HTR-8/SVneo (cell line): ENCODE data around the gene FGD4.
"Not testable (repeated sequence)": the region's sequence is repeated elsewhere in the genome, so short reads cannot be mapped to it uniquely, and the experiment has no call there.

ENCODE experiments used
- DNase-seq: peaks from one replicate; pipeline ENCODE4 v3.0.0; 2011; ENCODE audit warnings: low spot score, mixed read lengths; ENCODE audit not compliant: insufficient read length
- FAIRE-seq: peaks from 2 replicates; lab custom pipeline; 2011; peaks lifted over from hg19 to GRCh38; lab: Jason Lieb, UNC

FGD4 gene

GRCh38 chr12:32545413-32545980 lies 146.1 kb downstream of the FGD4 start:
- DNase-seq (no peak), FAIRE-seq (no peak)

- FAIRE-seq (no peak), DNase-seq (no peak)
Observed at GRCh38 chr12:32546272-32546671, 146.9 kb downstream of the FGD4 start.

- no peak for DNase-seq
- FAIRE-seq, result no peak
Observed at GRCh38 chr12:32548691-32549281, 149.4 kb downstream of the FGD4 start.

- DNase-seq, result no peak
Observed at GRCh38 chr12:32549675-32550079, 150.3 kb downstream of the FGD4 start.

GRCh38 chr12:32551058-32551457 lies 151.7 kb downstream of the FGD4 start:
- no peak for FAIRE-seq
- DNase-seq, result no peak

More at GRCh38 chr12:32549675-32550079, 150.3 kb downstream of the FGD4 start:
- FAIRE-seq, result no peak

GRCh38 chr12:32558903-32559302 lies 159.5 kb downstream of the FGD4 start:
- no peak for FAIRE-seq
- no peak for DNase-seq

- DNase-seq (no peak), FAIRE-seq (no peak)
Observed at GRCh38 chr12:32559434-32559833, 160.1 kb downstream of the FGD4 start.

GRCh38 chr12:32560520-32560919 lies 161.2 kb downstream of the FGD4 start:
- no peak for FAIRE-seq
- no peak for DNase-seq

GRCh38 chr12:32561931-32562341 lies 162.6 kb downstream of the FGD4 start:
- no peak for FAIRE-seq
- no peak for DNase-seq

- not testable (repeated sequence) for FAIRE-seq
Observed at GRCh38 chr12:32562413-32562812, 163.1 kb downstream of the FGD4 start.

GRCh38 chr12:32566663-32567295 lies 167.4 kb downstream of the FGD4 start:
- FAIRE-seq (no peak), DNase-seq (no peak)

More at GRCh38 chr12:32562413-32562812, 163.1 kb downstream of the FGD4 start:
- DNase-seq, result not testable (repeated sequence)

- DNase-seq (no peak), FAIRE-seq (no peak)
Observed at GRCh38 chr12:32567296-32567674, 167.9 kb downstream of the FGD4 start.

GRCh38 chr12:32568228-32568627 lies 168.9 kb downstream of the FGD4 start:
- no peak for FAIRE-seq
- peak; percentile 20 for DNase-seq

- FAIRE-seq (no peak), DNase-seq (no peak)
Observed at GRCh38 chr12:32569259-32569658, 169.9 kb downstream of the FGD4 start.

- DNase-seq (no peak), FAIRE-seq (no peak)
Observed at GRCh38 chr12:32574585-32574984, 175.2 kb downstream of the FGD4 start.

GRCh38 chr12:32577328-32577727 lies 178.0 kb downstream of the FGD4 start:
- no peak for FAIRE-seq

GRCh38 chr12:32583534-32583933 lies 184.2 kb downstream of the FGD4 start:
- FAIRE-seq (no peak), DNase-seq (peak; percentile 8)

More at GRCh38 chr12:32577328-32577727, 178.0 kb downstream of the FGD4 start:
- no peak for DNase-seq

- FAIRE-seq, result no peak
- DNase-seq, result no peak
Observed at GRCh38 chr12:32585680-32586079, 186.3 kb downstream of the FGD4 start.

- FAIRE-seq, result no peak
- no peak for DNase-seq
Observed at GRCh38 chr12:32586390-32586789, 187.0 kb downstream of the FGD4 start.

GRCh38 chr12:32587581-32588495 lies 188.5 kb downstream of the FGD4 start:
- no peak for FAIRE-seq
- DNase-seq, result no peak

GRCh38 chr12:32588604-32589003 lies 189.2 kb downstream of the FGD4 start:
- FAIRE-seq (no peak), DNase-seq (no peak)
